DLD1 (cell line): ENCODE measurements around the gene UTP14A.
"Not testable (repeated sequence)": the region's sequence is repeated elsewhere in the genome, so short reads cannot be mapped to it uniquely, and the experiment has no call there.

Experiments
- in situ Hi-C: cut with HindIII; loops from 2 replicates; pipeline ENCODE4 v1.10.0; 2017; ENCODE audit warnings: low sequenced_read_pairs

UTP14A gene

GRCh38 chrX:129905787-129906580 lies at the start of gene UTP14A:
TSS of gene UTP14A (plus strand) at chrX:129906164. CDS start at chrX:129906211, 47 bp downstream.
- in situ Hi-C loops = no loop called here

- in situ Hi-C loops = not testable (repeated sequence)
Measured at GRCh38 chrX:129859134-129859533, 46.8 kb upstream of the UTP14A start.

- in situ Hi-C loops = not testable (repeated sequence)
Measured at GRCh38 chrX:129866321-129866720, 39.6 kb upstream of the UTP14A start.

GRCh38 chrX:129872524-129872923 lies 33.4 kb upstream of the UTP14A start:
- in situ Hi-C loops = no loop called here

GRCh38 chrX:129875669-129876068 lies 30.3 kb upstream of the UTP14A start:
- in situ Hi-C loops = no loop called here

- in situ Hi-C loops = no loop called here
Measured at GRCh38 chrX:129876771-129877305, 29.1 kb upstream of the UTP14A start.

GRCh38 chrX:129877401-129877800 lies 28.6 kb upstream of the UTP14A start:
- in situ Hi-C loops = no loop called here

GRCh38 chrX:129900054-129900453 lies 5.9 kb upstream of the UTP14A start:
- in situ Hi-C loops = no loop called here

- in situ Hi-C loops = no loop called here
Measured at GRCh38 chrX:129908636-129909035, 2.7 kb downstream of the UTP14A start.

GRCh38 chrX:129925305-129926092 lies 19.5 kb downstream of the UTP14A start:
- in situ Hi-C loops = no loop called here

GRCh38 chrX:129930941-129931410 lies 25.0 kb downstream of the UTP14A start:
- in situ Hi-C loops = no loop called here

- in situ Hi-C loops = no loop called here
Measured at GRCh38 chrX:129931411-129932015, 25.5 kb downstream of the UTP14A start.

- in situ Hi-C loops = no loop called here
Measured at GRCh38 chrX:129932016-129932820, 26.3 kb downstream of the UTP14A start.

GRCh38 chrX:129932821-129933321 lies 26.9 kb downstream of the UTP14A start:
- in situ Hi-C loops = no loop called here

GRCh38 chrX:129933700-129934099 lies 27.7 kb downstream of the UTP14A start:
- in situ Hi-C loops = no loop called here

GRCh38 chrX:129934461-129934860 lies 28.5 kb downstream of the UTP14A start:
- in situ Hi-C loops = no loop called here

GRCh38 chrX:129934952-129935351 lies 29.0 kb downstream of the UTP14A start:
- in situ Hi-C loops = no loop called here

GRCh38 chrX:129938081-129938480 lies 32.1 kb downstream of the UTP14A start:
- in situ Hi-C loops = no loop called here

- in situ Hi-C loops = no loop called here
Measured at GRCh38 chrX:129939986-129940385, 34.0 kb downstream of the UTP14A start.

- in situ Hi-C loops = no loop called here
Measured at GRCh38 chrX:129940721-129941120, 34.8 kb downstream of the UTP14A start.
